IPS DF 4.7 (cell line): ENCODE data around the gene TENM3.

Source experiments
- DNase-seq: peaks from one replicate; pipeline ENCODE4 v3.0.0-alpha.2; 2013; ENCODE audit warnings: low spot score; ENCODE audit errors: extremely low read depth

TENM3 gene

GRCh38 chr4:182394181-182394580, 151.0 kb downstream of the TENM3 start:
- no peak for DNase-seq

GRCh38 chr4:182400081-182400480, 156.9 kb downstream of the TENM3 start:
- no peak for DNase-seq

DNA sequence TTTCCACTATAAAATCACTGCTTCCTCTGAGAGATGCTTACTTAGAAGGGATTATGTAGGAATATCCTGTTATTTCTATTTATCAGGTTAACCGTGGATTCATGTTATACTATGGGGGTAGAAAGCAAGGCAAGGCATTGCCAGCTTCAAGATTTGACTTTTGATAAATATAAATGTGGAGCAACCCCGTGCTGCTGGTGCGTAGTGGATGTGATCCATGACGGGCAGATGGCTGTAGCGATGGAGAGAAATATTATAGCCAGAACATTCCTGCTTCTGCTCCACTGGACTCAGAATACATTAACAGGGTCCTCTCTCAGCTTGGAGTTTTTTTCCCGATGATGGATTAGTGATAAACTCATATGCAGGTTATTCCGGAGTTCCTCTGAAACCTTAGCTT, 157.6 kb downstream of the TENM3 start:
- DNase-seq, result no peak

GRCh38 chr4:182404376-182404775, 161.2 kb downstream of the TENM3 start:
- no peak for DNase-seq

- no peak for DNase-seq
Observed at GRCh38 chr4:182405087-182405486, 161.9 kb downstream of the TENM3 start.

GRCh38 chr4:182409271-182409670, 166.1 kb downstream of the TENM3 start:
- DNase-seq, result no peak

DNA sequence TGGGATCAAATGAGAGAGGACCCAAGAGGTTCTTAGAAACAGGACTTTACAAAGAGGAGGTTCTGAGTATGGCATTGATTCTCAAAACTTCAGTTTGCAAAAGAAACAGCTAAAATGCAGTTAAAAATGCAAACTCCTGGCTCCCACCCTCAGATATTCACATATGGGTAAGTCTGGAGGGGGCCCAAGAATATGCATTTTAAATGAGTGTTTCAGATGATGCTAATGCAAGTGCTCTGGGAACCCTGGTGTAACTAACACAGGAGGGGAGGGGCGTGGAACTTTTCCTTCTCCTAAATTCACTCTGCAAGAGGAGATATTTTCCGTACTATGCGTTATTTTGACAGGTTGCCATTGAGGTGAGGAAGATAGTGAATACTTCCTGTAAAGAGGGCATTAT, 168.2 kb downstream of the TENM3 start:
- DNase-seq, result no peak

DNA sequence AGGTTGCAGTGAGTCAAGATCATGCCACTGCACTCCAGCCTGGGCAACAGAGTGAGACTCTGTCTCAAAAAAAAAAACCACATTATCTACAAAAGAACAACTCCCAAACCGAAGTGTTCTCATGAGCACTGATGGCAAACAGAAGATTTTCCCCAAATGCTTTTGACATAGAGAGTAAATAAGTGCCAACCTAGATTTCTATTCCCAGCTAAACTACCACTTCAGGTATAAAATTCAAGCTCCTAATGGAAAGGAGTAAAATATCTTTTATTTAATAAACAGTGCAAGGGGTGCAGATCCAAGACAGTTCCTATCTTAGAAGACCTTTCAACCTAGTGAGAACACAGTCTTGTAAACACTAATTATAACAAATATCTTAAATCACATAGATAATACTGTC, 170.3 kb downstream of the TENM3 start:
- no peak for DNase-seq

DNA sequence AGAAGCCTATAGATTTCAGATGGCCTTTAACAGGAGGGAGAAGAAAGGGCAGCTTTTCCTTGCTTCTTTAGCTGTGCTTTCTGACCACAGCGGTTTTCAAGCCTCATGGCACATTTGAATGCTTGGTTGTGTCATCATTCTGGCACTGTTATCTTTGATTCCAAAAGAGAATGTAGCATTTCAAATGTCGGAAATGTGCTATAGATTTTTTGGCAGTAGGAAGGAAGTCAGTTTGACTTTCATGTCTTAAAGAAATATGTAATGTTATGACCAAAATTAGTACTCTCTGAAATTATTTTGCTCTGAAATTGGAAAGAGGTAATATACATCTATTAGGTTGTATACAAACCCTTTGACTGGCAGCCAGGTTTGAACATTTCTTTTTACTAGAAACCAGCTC, 171.9 kb downstream of the TENM3 start:
- no peak for DNase-seq

DNA sequence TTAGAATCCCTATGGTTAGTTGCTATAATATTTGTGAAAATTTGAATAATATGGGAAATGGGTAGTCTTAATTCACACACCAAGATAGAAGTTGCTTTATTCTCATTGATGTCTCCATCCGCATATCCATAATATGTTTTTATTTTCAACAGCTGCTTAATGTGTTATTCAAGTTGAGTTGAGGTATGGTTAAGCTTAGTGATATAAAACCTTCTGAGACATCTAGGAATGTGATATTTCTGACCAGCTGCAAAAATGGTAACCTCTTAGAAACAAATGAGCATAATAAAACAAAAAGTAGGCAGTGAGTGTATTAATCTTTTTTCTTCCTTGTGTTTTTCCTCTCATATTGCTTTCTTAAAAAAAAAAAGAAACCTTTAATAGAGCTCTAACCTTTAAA, 172.9 kb downstream of the TENM3 start:
- no peak for DNase-seq

DNA sequence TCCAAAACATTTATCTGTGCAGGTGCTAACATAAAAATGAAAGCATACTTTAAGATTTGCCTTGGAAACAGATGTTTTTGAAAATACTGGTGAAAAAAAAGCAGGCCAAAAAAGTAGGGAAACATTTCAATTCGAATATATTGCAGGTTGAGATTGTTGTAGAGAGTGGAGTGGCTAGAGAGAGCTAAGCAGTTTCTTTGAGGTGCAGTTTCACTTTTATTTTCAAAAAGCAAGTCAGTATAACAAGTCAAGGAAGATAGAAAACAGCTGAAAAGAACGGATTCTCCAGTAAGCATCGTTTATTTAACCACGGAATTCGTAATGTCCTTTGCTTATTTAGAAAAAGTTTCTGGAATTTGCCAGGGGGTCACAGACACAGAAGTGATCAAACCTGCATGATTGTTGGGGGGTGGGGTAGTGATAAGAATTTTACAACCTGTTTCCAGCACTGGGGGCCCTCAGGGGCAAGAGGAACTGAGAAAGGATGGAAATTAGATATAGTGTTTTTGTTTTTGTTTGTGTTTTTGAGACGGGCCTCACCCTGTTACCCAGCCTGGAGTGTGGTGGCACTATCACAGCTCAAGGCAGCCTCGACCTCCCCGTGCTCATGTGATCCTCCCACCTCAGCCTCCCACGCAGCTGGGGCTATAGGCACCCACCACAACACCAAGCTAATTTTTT, 175.0 kb downstream of the TENM3 start:
- DNase-seq, result no peak

DNA sequence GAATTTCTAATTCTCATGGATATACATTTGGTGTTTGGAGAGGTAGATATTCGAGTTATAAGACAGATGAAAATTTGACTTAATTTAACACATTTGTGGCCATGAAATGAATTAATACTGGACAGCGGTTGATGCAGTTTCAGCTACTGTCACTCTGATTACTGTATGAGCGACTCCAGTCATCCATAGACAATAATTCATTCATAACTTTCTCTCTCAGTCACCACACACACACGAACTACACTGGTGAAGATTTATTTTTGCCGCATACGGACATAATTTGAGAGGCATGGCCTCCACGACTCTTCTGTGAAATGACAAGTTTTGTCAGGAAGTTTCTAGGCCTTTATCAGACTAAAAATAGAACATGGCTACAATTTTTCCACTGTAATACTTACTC, 177.0 kb downstream of the TENM3 start:
- DNase-seq, result no peak

- DNase-seq, result no peak
Observed at GRCh38 chr4:182421753-182422152, 178.6 kb downstream of the TENM3 start.

GRCh38 chr4:182425302-182425701, 182.1 kb downstream of the TENM3 start:
- no peak for DNase-seq

DNA sequence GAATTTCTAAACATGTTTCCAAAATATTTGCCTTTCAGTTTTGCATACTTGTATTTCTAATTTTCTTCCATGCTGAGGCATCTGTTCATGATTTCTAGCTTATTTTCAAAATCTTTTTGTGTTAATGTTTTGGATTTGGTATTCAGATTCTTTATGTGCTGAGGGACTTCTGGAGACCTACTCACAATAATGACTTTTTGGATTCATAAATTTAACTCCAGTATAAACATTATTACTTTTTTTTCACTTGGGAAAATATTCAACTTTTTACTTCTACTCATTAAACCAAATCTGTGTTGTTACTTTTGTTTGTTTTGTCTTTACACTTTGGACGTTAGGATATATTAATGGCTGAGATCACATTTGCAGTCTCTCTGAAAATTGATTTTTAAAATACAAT, 183.7 kb downstream of the TENM3 start:
- DNase-seq, result no peak

DNA sequence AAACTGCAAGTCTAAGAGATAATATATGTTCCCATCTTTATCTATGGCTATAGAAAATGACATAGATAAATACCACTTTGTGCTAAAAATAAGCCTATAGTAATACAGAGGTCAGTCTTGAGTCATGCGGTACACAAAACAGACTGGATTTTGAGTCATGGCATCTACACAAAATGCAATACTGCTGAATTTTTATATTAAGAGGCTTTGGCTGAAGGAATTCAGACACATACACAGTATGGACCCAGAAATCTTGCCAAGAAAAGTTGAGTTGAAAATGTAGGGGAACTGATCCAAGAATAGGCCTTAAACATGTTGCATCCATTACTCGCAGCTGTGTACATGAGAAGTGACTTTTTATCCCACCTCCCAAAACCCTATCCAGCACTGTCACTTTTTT, 184.4 kb downstream of the TENM3 start:
- no peak for DNase-seq

DNA sequence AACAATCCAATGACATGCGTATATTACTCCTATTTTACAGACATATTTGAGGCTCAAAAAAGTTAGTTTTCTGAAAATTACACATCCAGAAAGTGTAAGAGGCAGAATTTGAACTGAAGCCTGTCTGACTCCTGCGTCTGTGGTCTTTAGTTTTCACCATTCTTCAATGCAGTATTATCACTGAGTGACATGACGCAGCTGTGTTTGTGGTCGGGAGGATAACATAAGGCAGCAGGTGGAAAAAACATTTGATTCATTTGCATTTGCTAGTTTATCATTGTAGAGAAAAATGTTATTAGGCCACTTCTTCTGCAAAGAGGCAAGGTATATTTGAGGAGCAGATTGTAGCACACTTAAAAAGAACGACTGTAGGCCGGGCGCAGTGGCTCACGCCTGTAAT, 186.7 kb downstream of the TENM3 start:
- no peak for DNase-seq

- no peak for DNase-seq
Observed at GRCh38 chr4:182432819-182433218, 189.6 kb downstream of the TENM3 start.

- DNase-seq, result no peak
Observed at GRCh38 chr4:182434720-182435119, 191.5 kb downstream of the TENM3 start.

- no peak for DNase-seq
Observed at GRCh38 chr4:182435401-182435800, 192.2 kb downstream of the TENM3 start.

DNA sequence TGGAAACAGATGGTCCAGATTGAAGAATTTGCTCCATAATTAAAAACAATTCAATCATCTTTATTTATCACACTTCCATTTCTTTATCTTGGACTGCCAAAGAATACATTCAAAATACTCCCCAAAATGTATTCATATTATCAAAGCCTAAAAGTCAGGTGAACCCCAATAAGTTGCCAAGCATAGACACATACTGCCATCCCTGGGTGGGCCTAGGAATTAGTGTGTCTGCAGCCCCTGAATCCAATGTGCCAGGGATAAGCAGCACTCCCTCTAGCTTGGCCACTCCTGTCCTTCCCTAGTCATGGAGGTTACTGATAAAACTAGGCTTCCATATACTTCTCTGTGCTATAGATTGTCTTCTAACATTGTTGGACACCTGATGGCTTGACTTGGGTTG, 199.9 kb downstream of the TENM3 start:
- DNase-seq, result no peak

GRCh38 chr4:182447767-182448280, 204.6 kb downstream of the TENM3 start:
- DNase-seq, result no peak

DNA sequence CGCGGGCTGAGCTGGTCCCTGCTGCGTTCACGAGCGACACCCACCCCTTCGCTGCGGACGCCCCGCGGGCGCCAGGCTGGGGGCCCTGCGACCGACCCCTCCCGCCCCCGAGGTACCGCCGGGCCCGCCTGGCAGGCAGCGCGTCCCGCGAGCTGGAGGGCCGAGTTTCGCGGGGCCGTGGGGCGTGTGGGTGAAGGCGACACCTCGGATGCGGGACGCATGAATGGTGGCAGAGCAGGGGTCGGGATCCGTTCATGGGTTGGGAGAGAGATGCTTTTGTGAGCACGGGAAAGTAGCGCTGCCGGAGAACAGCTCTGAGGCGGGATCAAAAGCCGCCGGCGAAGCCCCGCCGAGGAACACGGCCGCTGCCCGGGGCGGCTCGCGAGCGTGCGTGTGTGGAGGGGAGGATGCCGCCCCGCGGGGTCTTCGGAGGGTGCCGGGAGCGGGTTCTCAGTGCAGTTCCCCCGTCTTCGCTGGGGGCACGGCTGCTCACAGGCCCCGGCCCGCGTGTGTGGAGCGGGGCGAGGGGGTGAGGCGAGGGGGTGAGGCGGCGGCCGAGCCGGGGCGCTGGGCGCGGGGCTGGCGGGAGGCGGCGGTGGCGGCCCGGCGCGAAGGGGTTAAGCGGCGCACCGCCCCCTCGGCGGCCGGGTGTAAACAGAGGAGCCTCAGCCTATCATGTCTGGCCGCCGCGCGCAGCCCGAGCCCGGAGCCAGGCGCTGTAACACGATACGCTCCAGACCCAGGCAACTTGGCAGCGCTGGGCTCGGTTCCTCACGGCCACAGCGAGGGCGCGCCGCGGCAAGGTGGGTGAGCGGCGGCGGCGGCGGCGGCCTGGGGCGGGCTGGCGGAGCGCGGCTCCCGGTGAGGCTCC, 205.3 kb downstream of the TENM3 start:
- DNase-seq, result peak; percentile 44
